Suprapubic skin (tissue), 4 donors: ENCODE results near the gene SDR39U1.

ENCODE experiments used
- CTCF ChIP-seq, 2 donors: fragments of 200-600 bp in 1 of 2; fragments of 450-650 bp in 1 of 2; sonication (generic) in 1 of 2; IDR thresholded peaks; one replicate each; pipeline ENCODE4 v1.5.1; 2016 to 2019; ENCODE audit warnings: antibody characterized with exemption in 2 of 2, mild to moderate bottlenecking in 1 of 2, moderate library complexity in 1 of 2
- POLR2A ChIP-seq, 2 donors: fragments of 450-650 bp; IDR thresholded peaks; one replicate each; pipeline ENCODE4 v1.6.1; 2017; ENCODE audit warnings: antibody characterized with exemption in 2 of 2, mild to moderate bottlenecking in 2 of 2, moderate library complexity in 2 of 2
- POLR2AphosphoS5 ChIP-seq, 3 donors: sonication (generic); formaldehyde crosslinking; IDR thresholded peaks; one replicate each; pipeline ENCODE4 v1.6.1; 2017; ENCODE audit warnings: antibody characterized with exemption in 3 of 3

DNA sequence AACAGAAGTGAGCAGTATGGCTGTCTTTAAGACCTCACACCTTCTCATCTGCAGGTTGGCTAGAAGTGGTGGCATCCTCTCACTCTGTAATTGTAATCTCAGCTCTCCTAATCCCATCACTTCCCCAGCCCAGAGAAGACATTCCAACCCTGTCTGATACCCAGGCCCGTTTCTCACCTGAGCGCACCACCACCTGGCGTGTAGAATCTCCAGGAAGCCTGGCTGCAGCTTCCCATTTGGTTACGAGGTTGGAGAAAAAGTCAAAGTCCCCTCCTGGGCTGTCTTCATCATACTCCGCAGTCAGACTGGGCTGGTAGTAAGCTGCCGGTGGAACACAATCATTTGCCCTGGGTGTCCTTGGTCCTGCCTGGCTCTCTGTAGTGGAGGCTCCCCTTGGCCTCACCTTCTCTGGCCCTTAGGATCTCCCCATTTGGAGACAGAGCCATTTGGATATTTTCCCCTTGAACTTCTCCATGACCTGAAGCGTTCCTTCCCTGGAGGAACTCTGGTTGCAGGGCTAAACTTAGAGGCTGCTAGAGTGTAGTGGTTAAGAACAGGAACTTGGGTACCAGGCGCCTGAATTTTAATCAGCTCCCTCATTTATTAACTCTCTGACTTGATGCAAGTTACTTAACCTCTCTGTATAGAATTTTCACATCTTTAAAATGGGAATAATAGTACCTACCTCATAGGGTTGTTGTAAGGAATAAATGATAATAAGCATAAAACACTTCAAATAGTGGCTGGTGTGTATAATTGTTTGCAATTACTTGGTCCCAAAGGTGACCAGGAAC is 1.8 kb downstream of the SDR39U1 start:
- TF ChIP-seq CTCF (IDR thresholded peaks at IDR 0.05) (no peak), POLR2A (IDR thresholded peaks at IDR 0.05) (no peak), POLR2AphosphoS5 (IDR thresholded peaks at IDR 0.05) (no peak)
